Measurements from ENCODE around the gene CCDC3. TPM values are rescaled to one million over a fixed set of nuclear protein-coding genes. Genes with fewer than 3 reads are reported as not detected.

The CCDC3 gene
- total RNA-seq, 1 donor from 2014 or later = 1.1 TPM

- no peak overlapping the region for H3K27ac Mint-ChIP-seq
- peaks cover 16% of the 10 kb centered on the region for H3K27me3 Mint-ChIP-seq
- H3K36me3 Mint-ChIP-seq (ENCODE audit: insufficient read depth) = no peaks in the 10 kb centered on the region
- TF ChIP-seq CTCF (IDR thresholded peaks at IDR 0.05; ENCODE audit: unreplicated experiment) = no peak
- no peak for DNase-seq (ENCODE audit: low spot score, unreplicated experiment)
- no peaks in the 10 kb centered on the region for H3K9me3 Mint-ChIP-seq (ENCODE audit: low read depth)
- H3K4me3 Mint-ChIP-seq (ENCODE audit: low read depth) = no peak overlapping the region
- no peaks in the 10 kb centered on the region for H3K4me1 Mint-ChIP-seq (ENCODE audit: low read depth)
Observed at GRCh38 chr10:13046851-13047528, 45.5 kb upstream of the CCDC3 start.

- Mint-ChIP-seq H3K27me3 (peaks cover 6% of the 10 kb centered on the region), H3K9me3 (ENCODE audit: low read depth) (no peaks in the 10 kb centered on the region), H3K27ac (no peak overlapping the region), H3K4me3 (ENCODE audit: low read depth) (no peak overlapping the region), H3K36me3 (ENCODE audit: insufficient read depth) (no peaks in the 10 kb centered on the region), H3K4me1 (ENCODE audit: low read depth) (no peaks in the 10 kb centered on the region)
- no peak for TF ChIP-seq CTCF (IDR thresholded peaks at IDR 0.05; ENCODE audit: unreplicated experiment)
- DNase-seq (ENCODE audit: low spot score, unreplicated experiment) = no peak
Observed at GRCh38 chr10:13043520-13043919, 42.0 kb upstream of the CCDC3 start.

GRCh38 chr10:13039761-13040160 lies 38.2 kb upstream of the CCDC3 start:
- Mint-ChIP-seq H3K4me1 (ENCODE audit: low read depth) (no peaks in the 10 kb centered on the region), H3K36me3 (ENCODE audit: insufficient read depth) (no peaks in the 10 kb centered on the region), H3K27ac (no peak overlapping the region), H3K9me3 (ENCODE audit: low read depth) (no peaks in the 10 kb centered on the region), H3K4me3 (ENCODE audit: low read depth) (no peak overlapping the region), H3K27me3 (no peaks in the 10 kb centered on the region)
- TF ChIP-seq CTCF (IDR thresholded peaks at IDR 0.05; ENCODE audit: unreplicated experiment) = no peak
- no peak for DNase-seq (ENCODE audit: low spot score, unreplicated experiment)

GRCh38 chr10:13038391-13038790 lies 36.9 kb upstream of the CCDC3 start:
- H3K27me3 Mint-ChIP-seq = no peaks in the 10 kb centered on the region

GRCh38 chr10:13037832-13038231 lies 36.3 kb upstream of the CCDC3 start:
- H3K4me1 Mint-ChIP-seq (ENCODE audit: low read depth) = no peaks in the 10 kb centered on the region
- no peaks in the 10 kb centered on the region for H3K36me3 Mint-ChIP-seq (ENCODE audit: insufficient read depth)
- no peaks in the 10 kb centered on the region for H3K27me3 Mint-ChIP-seq
- DNase-seq (ENCODE audit: low spot score, unreplicated experiment) = no peak
- no peak for TF ChIP-seq CTCF (IDR thresholded peaks at IDR 0.05; ENCODE audit: unreplicated experiment)
- no peak overlapping the region for H3K27ac Mint-ChIP-seq
- no peak overlapping the region for H3K4me3 Mint-ChIP-seq (ENCODE audit: low read depth)
- H3K9me3 Mint-ChIP-seq (ENCODE audit: low read depth) = no peaks in the 10 kb centered on the region

More at GRCh38 chr10:13038391-13038790, 36.9 kb upstream of the CCDC3 start:
- no peak overlapping the region for H3K4me3 Mint-ChIP-seq (ENCODE audit: low read depth)
- no peaks in the 10 kb centered on the region for H3K4me1 Mint-ChIP-seq (ENCODE audit: low read depth)
- no peaks in the 10 kb centered on the region for H3K36me3 Mint-ChIP-seq (ENCODE audit: insufficient read depth)
- no peak for TF ChIP-seq CTCF (IDR thresholded peaks at IDR 0.05; ENCODE audit: unreplicated experiment)
- no peaks in the 10 kb centered on the region for H3K9me3 Mint-ChIP-seq (ENCODE audit: low read depth)
- no peak overlapping the region for H3K27ac Mint-ChIP-seq
- no peak for DNase-seq (ENCODE audit: low spot score, unreplicated experiment)
